8988T (cell line): ENCODE measurements around the gene RCBTB2.

Experiments used
- DNase-seq: peaks from one replicate; pipeline ENCODE4 v3.0.0; 2011

Gene RCBTB2

DNA sequence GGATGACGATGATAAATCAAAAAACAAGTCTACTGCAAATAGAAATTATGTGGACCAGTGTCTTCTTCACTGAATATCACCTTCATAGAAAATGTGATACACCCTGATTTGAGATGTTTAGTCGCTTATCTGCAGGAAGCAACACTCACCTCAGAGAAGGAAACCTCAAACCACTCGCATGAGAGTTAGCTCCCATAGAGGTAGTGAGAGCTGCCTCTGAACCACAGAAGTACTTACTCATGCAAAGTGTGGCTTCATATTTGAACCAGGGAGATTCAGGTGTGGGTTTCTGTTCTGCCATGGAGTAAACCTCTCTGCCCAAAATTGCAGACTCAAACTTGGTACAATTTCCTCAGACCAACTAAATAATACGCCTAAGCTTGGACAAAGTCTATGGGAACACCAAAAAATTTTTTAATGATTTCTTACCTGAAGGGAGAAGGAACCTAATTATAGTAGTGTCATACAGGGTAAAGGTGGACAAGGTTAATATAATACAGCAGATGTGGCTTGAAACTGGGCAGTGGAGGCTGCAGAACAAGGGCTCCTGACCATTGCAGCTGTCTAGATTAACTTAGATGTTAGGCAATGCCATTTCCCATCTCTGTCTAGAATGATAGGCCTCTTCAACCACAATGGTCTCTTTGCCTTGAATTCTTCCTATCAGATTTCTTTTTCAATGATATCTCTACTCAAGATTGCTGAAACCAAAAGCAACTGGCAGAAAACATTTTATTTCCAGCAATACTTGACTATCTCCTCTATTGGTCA lies 29.6 kb upstream of the RCBTB2 start:
- no peak for DNase-seq

DNA sequence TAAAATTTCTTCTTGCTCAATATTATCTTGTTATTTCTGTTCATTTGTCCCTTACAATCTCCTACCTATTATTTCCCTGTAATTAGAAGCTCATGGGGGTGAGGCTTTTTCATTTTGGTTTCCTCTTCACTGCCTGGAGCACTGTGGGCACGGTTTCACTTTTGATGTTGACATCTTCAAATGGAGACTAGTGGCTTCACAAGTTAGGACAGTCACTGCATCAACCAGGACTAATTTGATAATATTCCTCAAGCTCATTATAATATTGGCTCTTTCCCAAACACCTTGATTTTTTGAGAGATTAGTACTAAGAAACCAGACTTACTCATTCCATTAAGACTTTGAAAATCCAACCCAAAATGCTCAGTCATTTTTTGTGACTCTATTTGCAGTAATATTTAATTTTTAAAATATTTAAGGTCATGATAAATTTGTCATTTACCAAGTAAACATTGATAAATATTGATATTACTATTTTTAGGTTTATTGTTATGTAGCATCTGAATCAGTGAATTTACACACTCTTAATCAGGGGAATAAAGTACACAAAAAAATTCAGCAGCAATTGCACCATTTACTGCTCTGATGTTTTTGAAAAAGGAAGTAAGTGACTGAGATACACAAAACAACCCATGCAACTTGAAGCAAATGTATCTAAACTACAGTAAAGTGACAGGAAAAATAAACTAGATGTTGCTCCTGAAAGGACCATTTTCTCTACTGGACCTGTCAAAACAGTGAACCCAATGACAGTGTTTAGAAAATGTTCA lies 28.8 kb upstream of the RCBTB2 start:
- DNase-seq: no peak

DNA sequence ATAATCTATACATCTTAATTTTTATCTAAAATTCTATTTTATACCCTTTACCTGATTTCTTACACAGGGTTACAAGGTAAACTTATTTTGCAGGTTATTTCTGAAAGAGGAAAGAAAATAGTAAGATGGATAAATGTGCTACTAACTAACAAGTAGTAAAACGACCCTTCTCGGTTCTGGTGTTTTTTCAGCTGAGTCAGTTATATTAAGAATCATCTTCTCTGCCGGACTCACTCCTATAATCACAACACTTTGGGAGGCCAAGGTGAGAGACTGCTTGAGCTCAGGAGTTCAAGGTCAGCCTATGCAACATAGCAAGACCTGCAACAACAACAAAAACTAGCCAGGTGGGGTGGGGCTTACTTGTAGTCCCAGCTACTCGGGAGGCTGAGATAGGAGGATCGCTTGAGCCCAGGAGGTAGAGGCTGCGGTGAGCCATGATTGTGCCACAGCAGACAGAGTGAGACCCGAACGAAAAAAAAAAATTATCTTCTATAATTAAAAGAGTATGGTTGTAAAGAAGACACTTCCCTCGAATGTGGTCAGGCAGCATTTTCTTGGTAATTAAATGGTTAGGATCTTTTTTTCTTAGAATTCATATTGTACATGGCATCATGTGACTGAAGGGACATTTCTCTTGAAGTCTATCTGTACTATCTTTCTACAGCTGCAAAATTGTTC lies 27.9 kb upstream of the RCBTB2 start:
- DNase-seq: no peak

DNA sequence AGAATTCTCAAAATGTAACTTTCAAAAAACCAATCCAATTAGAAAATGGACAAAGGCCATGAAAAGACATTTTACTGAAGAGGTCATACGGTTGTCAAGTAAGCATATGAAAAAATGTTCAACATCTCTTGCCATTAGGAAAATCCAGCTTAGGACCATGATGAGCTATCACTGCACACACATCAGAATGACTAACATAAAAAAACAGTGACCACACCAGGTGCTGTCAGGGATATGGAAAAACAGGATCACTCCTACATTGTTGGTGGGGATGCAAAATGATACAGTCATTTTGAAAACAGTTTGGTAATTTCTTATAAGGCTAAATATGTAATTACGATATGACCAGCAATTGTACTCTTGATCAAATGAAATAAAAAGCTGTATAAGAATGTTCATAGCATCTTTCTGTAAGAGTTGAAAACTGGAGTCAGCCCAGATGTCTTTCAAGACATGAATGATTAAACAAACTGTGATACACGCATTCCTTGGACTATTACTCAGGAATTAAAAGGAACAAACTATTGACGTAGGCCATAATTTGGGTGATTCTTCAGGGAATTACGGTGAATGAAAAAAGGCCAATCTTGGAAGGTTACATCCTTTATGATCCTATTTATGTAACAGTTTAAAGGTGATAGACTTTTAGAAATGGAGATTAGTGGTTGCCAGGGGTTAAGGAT lies 26.9 kb upstream of the RCBTB2 start:
- no peak for DNase-seq

DNA sequence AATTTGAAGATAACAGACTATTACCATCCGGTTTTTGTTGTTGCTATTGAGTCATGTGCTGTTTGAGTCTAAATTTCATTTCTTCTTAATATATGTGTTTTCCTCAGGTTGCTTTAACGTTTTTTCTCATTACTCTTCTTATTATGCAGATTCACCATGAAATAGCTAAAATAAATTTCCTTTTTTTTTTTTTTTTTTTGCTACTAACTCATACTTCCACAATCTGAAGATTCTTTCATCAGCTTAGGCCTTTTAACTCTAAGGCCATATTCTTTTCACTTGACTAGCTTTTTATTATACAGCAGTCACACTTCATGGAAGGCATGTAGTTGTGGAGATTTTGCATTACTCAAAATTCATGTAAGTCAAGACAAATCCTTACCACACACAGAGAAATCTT lies 23.9 kb upstream of the RCBTB2 start:
- DNase-seq: no peak

DNA sequence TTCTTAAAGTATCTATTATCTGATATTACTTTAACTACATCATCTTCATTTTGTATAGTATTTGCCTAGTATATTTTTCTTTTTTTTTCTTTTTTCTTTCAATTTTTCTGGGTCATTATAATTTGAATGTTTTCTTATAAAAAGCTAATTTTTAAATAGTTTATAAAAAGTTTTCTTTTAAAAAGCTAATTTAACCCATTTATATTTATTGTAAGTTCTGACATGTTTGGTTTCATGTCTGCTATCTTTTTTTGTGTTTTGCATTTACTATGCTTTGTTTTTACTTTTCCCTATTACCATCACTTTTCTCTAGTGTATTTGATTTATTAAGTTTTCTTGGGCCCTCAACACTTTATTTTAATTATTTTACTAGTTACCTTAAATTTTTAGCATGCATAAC lies 22.6 kb upstream of the RCBTB2 start:
- no peak for DNase-seq

DNA sequence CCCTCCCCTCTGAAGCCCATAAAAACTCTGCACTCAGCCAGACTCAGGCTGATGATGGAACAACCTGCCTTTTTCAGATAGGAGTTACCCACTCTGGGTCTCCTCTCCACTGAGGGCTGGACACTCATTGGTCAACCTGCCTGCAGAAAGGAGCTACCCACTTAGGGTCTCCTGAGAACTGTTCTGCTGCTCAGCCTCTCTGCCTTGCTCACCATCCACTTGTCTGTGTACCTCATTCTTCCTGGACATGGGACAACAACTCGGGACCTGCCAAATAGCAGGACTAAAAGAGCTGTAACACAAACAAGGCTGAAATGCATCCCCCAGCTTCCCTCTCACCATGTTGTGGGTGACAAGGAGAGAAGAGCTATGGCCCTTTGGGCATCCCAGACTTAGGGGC lies 18.4 kb upstream of the RCBTB2 start:
- DNase-seq: no peak

DNA sequence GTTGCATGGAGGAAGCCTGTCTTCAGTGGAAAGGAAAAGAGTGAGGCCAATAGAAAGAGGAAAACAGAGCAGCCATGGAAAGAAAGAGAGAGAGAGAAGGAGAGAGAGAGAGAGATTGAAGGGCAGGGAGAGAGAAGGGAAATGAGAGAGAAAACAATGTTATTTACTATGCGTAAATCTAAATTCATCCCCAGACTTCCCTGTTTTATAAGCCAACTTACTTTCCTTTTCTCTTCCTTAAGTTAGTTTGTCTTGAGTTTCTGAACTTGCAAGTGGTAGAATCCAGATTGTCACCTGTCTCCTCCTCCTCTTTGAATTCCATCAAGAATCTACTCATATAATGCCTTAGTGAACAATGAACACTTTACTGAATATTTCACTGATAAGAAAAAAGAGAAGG lies 16.8 kb upstream of the RCBTB2 start:
- DNase-seq: no peak

DNA sequence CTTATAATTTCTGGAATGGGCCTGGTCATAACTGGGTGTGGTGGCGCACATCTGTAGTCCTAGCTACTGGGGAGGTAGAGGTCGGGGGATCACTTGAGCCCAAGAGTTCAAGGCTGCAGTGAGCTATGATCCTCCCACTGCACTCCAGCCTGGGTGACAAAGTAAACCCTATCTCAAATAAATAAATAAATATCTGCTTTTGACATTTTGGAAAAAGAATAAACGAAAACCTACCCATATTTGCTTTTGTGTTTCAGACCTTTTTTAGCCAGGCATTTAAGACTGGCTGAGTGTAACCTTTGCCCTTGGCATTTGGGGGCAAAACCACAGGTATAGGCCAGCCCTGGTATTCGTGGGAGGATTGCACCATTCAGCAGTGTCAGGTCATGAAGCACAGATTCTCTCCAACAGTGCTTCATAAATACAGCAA lies 14.8 kb upstream of the RCBTB2 start:
- DNase-seq: no peak

DNA sequence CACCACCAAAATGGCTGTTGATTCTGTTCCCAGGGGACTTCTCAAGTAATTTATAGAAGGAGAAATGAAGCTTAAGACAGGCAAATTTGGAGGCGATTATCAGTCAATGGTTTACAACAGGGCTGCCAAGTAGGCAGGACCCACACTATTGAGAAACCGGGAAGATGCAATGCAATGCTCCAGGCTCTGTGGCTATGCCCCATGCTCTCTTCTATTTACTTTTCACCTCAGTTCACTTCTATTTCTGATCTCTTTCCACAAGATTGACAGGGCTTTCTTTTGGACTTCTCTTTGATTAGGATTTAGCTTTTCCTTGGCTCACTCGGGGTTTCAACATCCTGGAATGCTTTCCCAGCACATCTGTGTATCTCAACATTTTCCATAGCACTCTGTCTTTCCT lies 12.7 kb upstream of the RCBTB2 start:
- DNase-seq: no peak

DNA sequence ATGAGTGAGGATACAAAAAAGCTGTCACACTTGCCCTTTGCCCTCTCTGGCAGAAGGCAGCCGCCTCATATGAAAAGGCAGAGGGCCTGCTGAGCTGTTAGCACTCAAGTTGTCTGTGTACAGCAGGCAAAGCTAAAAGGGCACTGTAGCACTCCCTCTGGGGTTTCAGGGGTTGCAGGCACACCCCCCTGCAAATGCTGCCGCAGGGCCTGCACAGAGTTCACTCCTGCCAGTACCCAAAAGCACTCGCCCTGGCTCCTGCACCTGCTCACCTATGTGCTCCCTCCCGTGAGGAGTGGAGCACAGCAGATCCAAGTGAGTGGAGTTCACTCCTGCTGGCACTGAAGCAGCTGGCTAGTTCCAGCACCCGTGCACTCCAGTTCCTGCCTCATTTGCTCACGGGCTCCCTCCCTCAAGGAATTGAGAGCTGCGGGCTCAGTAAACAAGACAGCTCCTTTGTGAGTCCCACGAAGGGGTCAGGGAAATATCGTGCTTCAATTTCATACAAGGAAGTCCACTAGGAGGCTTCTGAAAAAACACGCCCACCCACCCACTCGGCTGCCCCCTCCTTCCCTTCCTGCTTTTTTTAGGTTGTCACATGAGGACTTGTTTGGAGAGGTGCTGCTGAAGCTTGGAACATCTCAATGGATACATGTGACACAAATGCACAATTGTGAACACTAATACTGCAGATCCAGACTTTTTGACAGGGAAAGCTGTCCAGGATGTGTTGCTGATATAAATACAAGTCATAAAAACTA lies 9.9 kb upstream of the RCBTB2 start:
- no peak for DNase-seq

DNA sequence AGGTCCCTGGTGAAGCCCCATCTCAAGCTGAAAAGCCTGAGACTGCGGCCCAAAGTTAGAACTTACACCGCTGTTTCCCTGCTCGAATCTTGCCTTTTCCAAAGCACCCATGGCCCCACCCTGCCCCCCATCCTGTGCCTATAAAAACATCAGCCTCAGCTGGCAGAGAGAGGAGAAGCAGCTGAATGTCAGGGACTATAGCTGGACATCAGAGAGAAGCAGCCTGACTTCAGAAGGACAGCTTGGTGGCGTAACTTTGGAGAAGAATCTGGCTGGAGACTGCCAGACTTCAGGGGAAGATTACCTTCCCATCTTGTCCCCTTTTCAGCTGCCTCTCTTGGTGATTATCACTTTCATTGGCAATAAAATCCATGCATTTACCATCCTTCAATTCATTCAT lies 9.3 kb upstream of the RCBTB2 start:
- no peak for DNase-seq

DNA sequence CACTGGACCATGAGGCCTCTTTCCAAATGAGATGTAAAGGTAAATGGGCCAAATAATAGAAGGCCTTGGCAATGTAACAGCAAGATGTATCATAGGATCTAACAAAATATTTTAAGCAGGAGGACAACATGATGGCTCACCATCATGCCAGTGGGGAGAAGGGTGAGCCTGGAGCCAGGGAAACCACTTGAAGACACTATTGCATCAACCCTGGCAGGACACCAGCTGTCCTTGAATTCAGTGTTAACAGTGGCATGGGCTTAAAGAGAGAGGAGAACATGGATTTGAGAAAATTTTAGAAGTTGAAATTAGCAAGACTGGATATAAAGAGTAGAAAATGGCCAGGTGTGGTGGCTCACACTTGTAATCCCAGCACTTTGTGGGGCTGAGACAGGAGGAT lies 6.7 kb upstream of the RCBTB2 start:
- DNase-seq: no peak

DNA sequence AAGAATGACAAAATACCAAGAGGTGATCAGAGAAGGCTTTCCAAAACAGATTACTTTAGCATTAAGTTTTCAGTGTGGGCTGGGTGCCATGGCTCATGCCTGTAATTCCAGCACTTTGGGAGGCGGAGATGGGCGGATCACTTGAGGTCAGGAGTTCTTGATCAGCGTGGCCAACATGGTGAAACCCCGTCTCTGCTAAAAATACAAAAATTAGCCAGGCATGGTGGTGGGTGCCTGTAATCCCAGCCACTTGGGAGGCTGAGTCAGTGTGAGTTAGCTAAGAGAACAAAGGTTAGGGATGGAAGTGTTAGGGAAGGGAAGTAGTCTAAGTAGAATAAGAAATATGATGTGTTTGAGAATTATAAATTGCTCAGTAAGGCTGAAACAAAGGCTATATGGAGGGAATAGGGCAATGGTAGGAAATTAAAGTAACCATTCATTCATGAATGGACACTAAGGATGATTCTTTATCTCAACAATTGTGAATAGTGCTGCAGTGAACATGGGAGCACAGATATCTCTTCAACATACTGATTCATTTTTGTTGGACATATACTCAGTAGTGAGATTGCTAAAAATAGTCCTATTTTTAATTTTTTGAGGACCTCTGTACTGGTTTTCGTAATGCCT lies 3.9 kb upstream of the RCBTB2 start:
- DNase-seq: no peak

DNA sequence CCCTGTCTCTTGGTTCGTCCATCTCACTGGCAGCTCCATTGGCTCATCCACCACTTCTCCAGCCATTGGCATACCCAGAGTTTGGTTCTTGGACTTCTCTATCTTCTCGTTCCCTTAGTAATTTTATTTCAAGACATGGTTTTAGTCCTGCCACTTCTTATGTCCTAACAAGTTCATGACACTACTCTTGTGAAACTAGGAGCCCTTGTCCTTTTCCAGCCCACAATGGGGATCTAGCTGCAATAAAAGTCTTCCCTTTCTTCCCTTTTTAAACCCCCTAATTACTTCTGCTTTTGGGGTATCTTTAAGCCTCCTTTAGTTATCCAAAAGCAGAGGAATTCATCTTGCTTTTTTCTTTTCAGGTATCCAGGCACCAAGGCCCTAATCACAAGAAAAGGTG lies 2.9 kb upstream of the RCBTB2 start:
- no peak for DNase-seq

DNA sequence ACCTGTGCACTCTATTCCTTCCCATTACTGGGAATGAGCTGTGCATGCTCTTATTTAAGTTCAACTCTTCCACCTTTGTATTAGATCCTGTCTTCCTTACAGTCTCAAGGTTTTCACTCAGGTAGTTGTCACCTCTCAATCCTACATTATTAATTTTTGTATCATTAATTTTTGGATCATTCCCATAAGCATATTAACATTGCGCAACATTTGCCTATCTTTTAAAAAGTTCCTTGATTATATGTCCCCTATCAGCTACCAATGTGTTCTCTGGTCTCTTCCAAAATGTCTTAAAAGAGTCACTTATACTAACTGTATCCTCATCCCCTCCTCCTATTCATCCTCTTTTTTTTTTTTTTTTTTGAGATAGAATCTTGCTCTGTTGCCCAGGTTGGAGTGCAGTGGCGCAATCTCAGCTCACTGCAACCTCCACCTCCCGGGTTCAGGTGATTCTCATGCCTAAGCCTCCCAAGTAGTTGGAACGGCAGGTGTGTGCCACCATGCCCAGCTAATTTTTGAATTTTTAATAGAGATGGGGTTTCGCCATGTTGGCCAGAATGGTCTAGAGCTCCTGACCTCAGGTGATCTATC lies 2.1 kb upstream of the RCBTB2 start:
- DNase-seq: no peak

DNA sequence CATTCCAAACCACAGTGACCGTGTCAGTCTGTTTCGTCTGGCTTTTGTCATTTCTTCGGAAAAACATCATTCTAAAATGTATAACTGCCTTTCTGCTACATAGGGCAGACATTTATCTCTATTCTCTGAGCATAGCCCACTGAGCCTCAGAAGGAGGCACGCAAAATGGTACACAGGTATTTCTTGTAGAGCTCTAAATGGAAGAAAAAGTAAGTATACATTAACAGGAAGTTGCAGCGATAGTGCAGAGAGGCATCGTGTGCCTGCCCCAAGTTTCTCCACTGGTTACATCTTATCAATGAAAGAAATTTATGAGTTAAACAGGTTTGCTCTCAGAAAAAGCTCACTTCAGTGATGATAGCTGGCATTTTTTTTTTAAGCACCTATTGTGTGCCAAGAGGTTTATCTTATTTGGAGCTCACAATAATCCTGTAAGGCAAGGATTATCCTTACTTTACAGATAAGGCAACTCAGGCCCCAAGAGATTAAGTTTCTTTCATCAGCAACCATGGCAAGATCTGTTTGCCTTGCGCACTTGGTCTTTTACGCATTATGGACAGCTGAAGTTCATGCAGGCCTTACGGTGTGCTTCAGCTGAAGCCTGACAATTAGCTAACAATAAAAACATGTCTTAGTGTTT lies 1.2 kb upstream of the RCBTB2 start:
- DNase-seq: no peak

DNA sequence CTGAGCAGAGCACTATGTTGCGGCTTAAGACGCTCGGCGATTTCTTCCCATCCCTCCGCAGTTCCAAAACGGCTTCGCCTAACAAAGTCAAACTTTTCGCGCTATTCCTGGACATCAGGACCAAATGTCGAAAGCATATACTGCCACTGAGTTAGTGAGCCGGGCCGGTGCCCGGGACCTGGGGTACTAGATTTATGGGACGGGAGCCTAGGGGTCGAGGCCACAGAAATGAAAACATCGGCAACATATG lies 699 bp downstream of the RCBTB2 start:
- DNase-seq: no peak

DNA sequence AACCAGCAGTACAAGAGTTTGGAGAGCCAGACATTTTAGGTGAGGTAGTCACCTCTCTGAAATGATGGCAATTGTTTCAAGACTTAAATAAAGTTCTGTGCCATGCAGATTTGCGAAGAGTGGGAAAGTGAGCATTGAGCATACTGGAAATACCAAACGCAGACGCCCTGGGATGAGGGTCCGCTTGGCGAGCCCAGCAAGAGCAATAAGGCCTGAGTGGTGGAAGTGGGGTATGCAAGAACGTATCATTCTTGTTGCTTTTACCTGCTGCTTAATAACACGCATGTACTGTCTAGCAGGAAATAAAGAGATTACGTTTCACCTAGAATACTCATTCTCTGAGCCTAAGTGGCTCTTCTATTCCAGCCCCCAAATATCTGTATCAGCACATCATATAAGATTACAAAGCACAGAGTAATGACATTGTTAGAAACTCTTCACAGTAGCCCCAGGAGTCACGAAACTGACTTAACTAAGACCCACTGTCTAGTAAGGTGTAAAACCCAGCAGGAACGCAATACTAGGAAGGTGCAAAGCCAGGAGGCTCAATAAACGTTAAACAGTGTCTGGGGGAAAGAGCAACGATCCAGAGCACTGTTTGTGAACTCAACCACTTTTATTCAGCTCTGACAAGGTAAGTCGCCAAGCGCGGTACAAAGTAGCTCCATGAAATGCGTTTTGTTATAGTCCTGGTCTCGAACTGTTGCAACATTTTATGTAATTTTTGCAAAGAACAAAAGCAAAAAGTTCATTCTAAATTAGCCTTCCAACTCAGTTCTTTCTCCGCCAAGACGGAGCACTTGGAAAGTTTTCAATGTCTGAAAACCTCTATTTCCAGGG lies 1.2 kb downstream of the RCBTB2 start:
- DNase-seq: no peak

DNA sequence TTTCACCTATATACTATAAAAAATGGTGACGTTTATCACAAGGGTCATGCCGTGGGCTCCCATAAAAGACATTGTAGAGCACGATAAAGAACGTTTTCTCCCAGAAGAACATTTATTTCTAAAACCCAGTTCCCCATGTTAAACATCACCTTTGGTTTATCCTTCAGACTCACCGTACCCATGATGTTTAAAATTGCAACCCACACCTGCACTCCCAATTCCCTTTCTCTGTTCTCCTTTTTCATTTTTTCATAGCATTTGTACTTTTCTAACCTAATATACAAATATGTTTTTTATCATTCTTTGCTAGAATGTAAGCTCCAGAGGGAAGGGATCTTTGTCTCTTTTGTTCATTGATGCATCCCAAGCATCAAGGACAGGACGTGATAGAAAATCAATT lies 2.0 kb downstream of the RCBTB2 start:
- no peak for DNase-seq

DNA sequence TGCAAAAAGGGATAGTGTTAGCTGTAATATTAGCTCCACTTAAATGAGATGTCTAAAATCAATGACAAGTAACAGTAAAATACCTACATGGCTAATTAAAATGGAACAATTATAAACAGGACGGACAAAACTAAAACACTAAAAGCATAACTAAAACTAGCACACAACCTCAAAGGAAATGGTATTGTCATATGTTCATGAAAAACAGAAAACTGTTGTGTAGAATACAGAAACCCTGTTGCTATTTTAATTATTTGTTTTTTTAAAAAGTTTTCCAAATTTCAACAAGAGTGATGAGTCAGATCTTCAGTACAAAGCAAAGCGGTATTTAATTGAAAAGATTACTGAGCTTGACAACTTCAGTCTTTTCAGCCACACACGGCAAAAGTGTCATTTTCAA lies 4.2 kb downstream of the RCBTB2 start:
- DNase-seq: no peak
